HEK293 (cell line): Measurements from ENCODE around the gene FAAH.

Experiments
- BCL11A ChIP-seq: fragments of 450-650 bp; formaldehyde crosslinking; IDR thresholded peaks from 2 replicates; pipeline ENCODE4 v1.5.1; 2016; ENCODE audit warnings: low read depth, missing biosample characterization, missing genetic modification characterization
- GLI2 ChIP-seq: fragments of 450-650 bp; formaldehyde crosslinking; IDR thresholded peaks from 2 replicates; pipeline ENCODE4; 2017; ENCODE audit warnings: missing biosample characterization, missing genetic modification characterization, low read depth, borderline replicate concordance
- HOXA7 ChIP-seq: sonication (generic); formaldehyde crosslinking; IDR thresholded peaks from 2 replicates; pipeline ENCODE4 v1.8.1; 2022; ENCODE audit warnings: missing genetic modification reagents, borderline replicate concordance
- HOXD13 ChIP-seq: sonication (generic); formaldehyde crosslinking; IDR thresholded peaks from 2 replicates; pipeline ENCODE4 v1.8.0; 2022; ENCODE audit warnings: missing genetic modification reagents, borderline replicate concordance
- KLF1 ChIP-seq: fragments of 450-650 bp; formaldehyde crosslinking; IDR thresholded peaks from 2 replicates; pipeline ENCODE4 v1.5.1; 2016; ENCODE audit warnings: missing biosample characterization, missing genetic modification characterization
- SP2 ChIP-seq: fragments of 450-650 bp; formaldehyde crosslinking; IDR thresholded peaks from 2 replicates; pipeline ENCODE4 v1.5.1; 2016; ENCODE audit warnings: missing biosample characterization, missing genetic modification characterization
- SP7 ChIP-seq: fragments of 450-650 bp; formaldehyde crosslinking; IDR thresholded peaks from 2 replicates; pipeline ENCODE4 v1.5.1; 2016; ENCODE audit warnings: missing biosample characterization, missing genetic modification characterization
- ZBTB17 ChIP-seq: fragments of 450-650 bp; formaldehyde crosslinking; IDR thresholded peaks from 2 replicates; pipeline ENCODE4 v1.5.1; 2016; ENCODE audit warnings: missing biosample characterization, missing genetic modification characterization
- ZBTB20 ChIP-seq: fragments of 450-650 bp; formaldehyde crosslinking; IDR thresholded peaks from 2 replicates; pipeline ENCODE4 v1.5.1; 2016; ENCODE audit warnings: missing biosample characterization, missing genetic modification characterization
- ZNF10 ChIP-seq: fragments of 450-650 bp; formaldehyde crosslinking; IDR thresholded peaks from 2 replicates; pipeline ENCODE4 v1.5.1; 2017; ENCODE audit warnings: missing biosample characterization, missing genetic modification characterization
- ZNF112 ChIP-seq: fragments of 450-650 bp; formaldehyde crosslinking; IDR thresholded peaks from 2 replicates; pipeline ENCODE4 v1.5.0; 2017; ENCODE audit warnings: missing biosample characterization, missing genetic modification characterization
- ZNF311 ChIP-seq: fragments of 450-650 bp; formaldehyde crosslinking; IDR thresholded peaks from 2 replicates; pipeline ENCODE4 v1.5.1; 2017; ENCODE audit warnings: missing biosample characterization, missing genetic modification characterization, borderline replicate concordance
- ZNF324 ChIP-seq: fragments of 450-650 bp; formaldehyde crosslinking; IDR thresholded peaks from 2 replicates; pipeline ENCODE4 v1.5.1; 2016; ENCODE audit warnings: missing biosample characterization, missing genetic modification characterization
- ZNF404 ChIP-seq: fragments of 450-650 bp; formaldehyde crosslinking; IDR thresholded peaks from 2 replicates; pipeline ENCODE4 v1.5.1; 2017; ENCODE audit warnings: missing biosample characterization, missing genetic modification characterization
- ZNF433 ChIP-seq: fragments of 450-650 bp; formaldehyde crosslinking; IDR thresholded peaks from 2 replicates; pipeline ENCODE4 v1.5.1; 2016; ENCODE audit warnings: missing biosample characterization, missing genetic modification characterization, low read depth
- ZNF48 ChIP-seq: fragments of 450-650 bp; formaldehyde crosslinking; IDR thresholded peaks from 2 replicates; pipeline ENCODE4 v1.5.1; 2016; ENCODE audit warnings: missing biosample characterization, missing genetic modification characterization
- ZNF501 ChIP-seq: fragments of 450-650 bp; formaldehyde crosslinking; IDR thresholded peaks from 2 replicates; pipeline ENCODE4 v1.5.1; 2016; ENCODE audit warnings: missing biosample characterization, missing genetic modification characterization
- ZNF555 ChIP-seq: fragments of 450-650 bp; formaldehyde crosslinking; conservative IDR thresholded peaks from 2 replicates; pipeline ENCODE4 v1.5.1; 2017; ENCODE audit warnings: missing biosample characterization, mild to moderate bottlenecking, missing genetic modification characterization, inconsistent platforms
- ZNF558 ChIP-seq: fragments of 450-650 bp; formaldehyde crosslinking; IDR thresholded peaks from 2 replicates; pipeline ENCODE4 v1.5.1; 2016; ENCODE audit warnings: missing biosample characterization, missing genetic modification characterization
- ZNF560 ChIP-seq: fragments of 450-650 bp; formaldehyde crosslinking; IDR thresholded peaks from 2 replicates; pipeline ENCODE4 v1.5.1; 2017; ENCODE audit warnings: missing biosample characterization, missing genetic modification characterization, borderline replicate concordance
- ZNF561 ChIP-seq: fragments of 450-650 bp; IDR thresholded peaks from 2 replicates; pipeline ENCODE4 v1.5.1; 2018; ENCODE audit warnings: missing biosample characterization, missing genetic modification characterization, borderline replicate concordance
- ZNF626 ChIP-seq: fragments of 450-650 bp; sonication (Bioruptor Pico); formaldehyde crosslinking; IDR thresholded peaks from 2 replicates; pipeline ENCODE4 v1.5.1; 2018; ENCODE audit warnings: missing biosample characterization, missing genetic modification characterization, inconsistent platforms
- ZNF670 ChIP-seq: fragments of 450-650 bp; formaldehyde crosslinking; IDR thresholded peaks from 2 replicates; pipeline ENCODE4 v1.5.1; 2016; ENCODE audit warnings: missing biosample characterization, missing genetic modification characterization, low read depth
- ZNF76 ChIP-seq: fragments of 450-650 bp; formaldehyde crosslinking; IDR thresholded peaks from 2 replicates; pipeline ENCODE4; 2016; ENCODE audit warnings: low read depth, missing biosample characterization, missing genetic modification characterization, borderline replicate concordance
- ZNF768 ChIP-seq: fragments of 450-650 bp; formaldehyde crosslinking; IDR thresholded peaks from 2 replicates; pipeline ENCODE4 v1.5.1; 2018; ENCODE audit warnings: missing biosample characterization, mild to moderate bottlenecking, missing genetic modification characterization
- TF ChIP-seq, protein P1 (sequence below): fragments of 450-650 bp; formaldehyde crosslinking; IDR thresholded peaks from 2 replicates; pipeline ENCODE4 v1.5.1; 2016; ENCODE audit warnings: missing biosample characterization, missing genetic modification characterization
- TF ChIP-seq, protein P2 (sequence below): fragments of 450-650 bp; formaldehyde crosslinking; IDR thresholded peaks from 2 replicates; pipeline ENCODE4 v1.5.1; 2016; ENCODE audit warnings: missing biosample characterization, missing genetic modification characterization
- TF ChIP-seq, protein P3 (sequence below): fragments of 450-650 bp; formaldehyde crosslinking; IDR thresholded peaks from 2 replicates; pipeline ENCODE4 v1.5.1; 2016; ENCODE audit warnings: missing biosample characterization, missing genetic modification characterization
- TF ChIP-seq, protein P4 (sequence below): IDR thresholded peaks from 2 replicates; pipeline ENCODE4 v1.6.1; 2011; ENCODE audit warnings: mild to moderate bottlenecking, low read depth, low read length, borderline replicate concordance
- TF ChIP-seq, protein P5 (sequence below): sonication (generic); formaldehyde crosslinking; IDR thresholded peaks from 2 replicates; pipeline ENCODE4 v1.8.1; 2022; ENCODE audit warnings: mild to moderate bottlenecking, moderate library complexity, missing genetic modification reagents
- TF ChIP-seq, protein P6 (sequence below): fragments of 450-650 bp; formaldehyde crosslinking; IDR thresholded peaks from 2 replicates; pipeline ENCODE4 v1.5.1; 2016; ENCODE audit warnings: missing biosample characterization, missing genetic modification characterization, low read depth

Gene FAAH

DNA sequence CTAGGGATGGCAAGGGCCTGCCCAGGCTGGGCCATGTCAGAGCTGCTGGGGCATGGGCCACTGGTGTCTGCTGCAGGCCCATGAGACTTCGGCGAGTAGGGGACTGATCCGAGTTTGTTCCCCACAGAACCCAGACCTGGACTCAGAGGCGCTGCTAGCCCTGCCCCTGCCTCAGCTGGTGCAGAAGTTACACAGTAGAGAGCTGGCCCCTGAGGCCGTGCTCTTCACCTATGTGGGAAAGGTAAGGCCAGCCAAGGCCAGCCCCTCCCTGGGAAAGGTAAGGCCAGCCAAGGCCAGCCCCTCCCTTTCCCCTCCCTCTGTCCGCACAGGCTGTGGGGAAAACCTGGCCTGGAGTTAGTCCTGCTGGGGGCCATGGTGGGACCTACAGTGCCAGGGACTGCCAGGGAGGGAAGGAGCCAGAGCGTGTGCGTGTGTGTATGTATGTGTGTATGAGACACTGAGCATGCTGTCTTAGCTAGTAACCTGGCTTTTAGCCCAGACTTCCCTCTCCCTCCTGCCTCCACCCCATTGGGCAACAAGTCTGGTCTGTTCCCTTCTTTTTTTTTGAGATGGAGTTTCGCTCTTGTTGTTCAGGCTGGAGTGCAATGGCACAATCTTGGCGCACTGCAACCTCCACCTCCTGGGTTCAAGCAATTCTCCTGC lies 8.0 kb downstream of the FAAH start (continued):
- TF ChIP-seq, protein P1, sequence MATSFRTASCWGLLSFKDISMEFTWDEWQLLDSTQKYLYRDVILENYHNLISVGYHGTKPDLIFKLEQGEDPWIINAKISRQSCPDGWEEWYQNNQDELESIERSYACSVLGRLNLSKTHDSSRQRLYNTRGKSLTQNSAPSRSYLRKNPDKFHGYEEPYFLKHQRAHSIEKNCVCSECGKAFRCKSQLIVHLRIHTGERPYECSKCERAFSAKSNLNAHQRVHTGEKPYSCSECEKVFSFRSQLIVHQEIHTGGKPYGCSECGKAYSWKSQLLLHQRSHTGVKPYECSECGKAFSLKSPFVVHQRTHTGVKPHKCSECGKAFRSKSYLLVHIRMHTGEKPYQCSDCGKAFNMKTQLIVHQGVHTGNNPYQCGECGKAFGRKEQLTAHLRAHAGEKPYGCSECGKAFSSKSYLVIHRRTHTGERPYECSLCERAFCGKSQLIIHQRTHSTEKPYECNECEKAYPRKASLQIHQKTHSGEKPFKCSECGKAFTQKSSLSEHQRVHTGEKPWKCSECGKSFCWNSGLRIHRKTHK = no peak
- TF ChIP-seq ZNF324 (tag by site-specific recombination) (no peak; the same call in 1 of the 2 replicates), ZNF768 (no peak), ZNF555 (tag by site-specific recombination) (no peak), SP7 (tag by site-specific recombination) (0 out of 2 replicates have a peak, but pooled peaks have one; percentile 44), ZNF10 (0 out of 2 replicates have a peak, but pooled peaks have one; percentile 25), ZNF558 (tag by site-specific recombination) (no peak; the same call in 1 of the 2 replicates), ZBTB20 (tag by site-specific recombination) (no peak), ZNF501 (tag by site-specific recombination) (no peak), ZNF311 (tag by site-specific recombination) (no peak), ZNF404 (tag by site-specific recombination) (no peak), GLI2 (no peak), SP2 (tag by site-specific recombination) (peak; percentile 62), ZNF560 (tag by site-specific recombination) (no peak), ZNF626 (no peak), ZBTB17 (tag by site-specific recombination) (peak; percentile 97), HOXD13 (CRISPR knock-in tag) (no peak), BCL11A (tag by site-specific recombination) (peak; percentile 41; the same call in 1 of the 2 replicates), ZNF76 (tag by site-specific recombination) (peak; percentile 40), KLF1 (tag by site-specific recombination) (peak; percentile 56), ZNF670 (no peak), ZNF112 (no peak), ZNF561 (tag by site-specific recombination) (no peak; the same call in 1 of the 2 replicates), ZNF433 (tag by site-specific recombination) (no peak), ZNF48 (tag by site-specific recombination) (no peak), HOXA7 (CRISPR knock-in tag) (no peak)
- TF ChIP-seq, protein P2, sequence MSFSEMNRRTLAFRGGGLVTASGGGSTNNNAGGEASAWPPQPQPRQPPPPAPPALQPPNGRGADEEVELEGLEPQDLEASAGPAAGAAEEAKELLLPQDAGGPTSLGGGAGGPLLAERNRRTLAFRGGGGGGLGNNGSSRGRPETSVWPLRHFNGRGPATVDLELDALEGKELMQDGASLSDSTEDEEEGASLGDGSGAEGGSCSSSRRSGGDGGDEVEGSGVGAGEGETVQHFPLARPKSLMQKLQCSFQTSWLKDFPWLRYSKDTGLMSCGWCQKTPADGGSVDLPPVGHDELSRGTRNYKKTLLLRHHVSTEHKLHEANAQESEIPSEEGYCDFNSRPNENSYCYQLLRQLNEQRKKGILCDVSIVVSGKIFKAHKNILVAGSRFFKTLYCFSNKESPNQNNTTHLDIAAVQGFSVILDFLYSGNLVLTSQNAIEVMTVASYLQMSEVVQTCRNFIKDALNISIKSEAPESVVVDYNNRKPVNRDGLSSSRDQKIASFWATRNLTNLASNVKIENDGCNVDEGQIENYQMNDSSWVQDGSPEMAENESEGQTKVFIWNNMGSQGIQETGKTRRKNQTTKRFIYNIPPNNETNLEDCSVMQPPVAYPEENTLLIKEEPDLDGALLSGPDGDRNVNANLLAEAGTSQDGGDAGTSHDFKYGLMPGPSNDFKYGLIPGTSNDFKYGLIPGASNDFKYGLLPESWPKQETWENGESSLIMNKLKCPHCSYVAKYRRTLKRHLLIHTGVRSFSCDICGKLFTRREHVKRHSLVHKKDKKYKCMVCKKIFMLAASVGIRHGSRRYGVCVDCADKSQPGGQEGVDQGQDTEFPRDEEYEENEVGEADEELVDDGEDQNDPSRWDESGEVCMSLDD (tag by site-specific recombination) = no peak
- TF ChIP-seq, protein P3, sequence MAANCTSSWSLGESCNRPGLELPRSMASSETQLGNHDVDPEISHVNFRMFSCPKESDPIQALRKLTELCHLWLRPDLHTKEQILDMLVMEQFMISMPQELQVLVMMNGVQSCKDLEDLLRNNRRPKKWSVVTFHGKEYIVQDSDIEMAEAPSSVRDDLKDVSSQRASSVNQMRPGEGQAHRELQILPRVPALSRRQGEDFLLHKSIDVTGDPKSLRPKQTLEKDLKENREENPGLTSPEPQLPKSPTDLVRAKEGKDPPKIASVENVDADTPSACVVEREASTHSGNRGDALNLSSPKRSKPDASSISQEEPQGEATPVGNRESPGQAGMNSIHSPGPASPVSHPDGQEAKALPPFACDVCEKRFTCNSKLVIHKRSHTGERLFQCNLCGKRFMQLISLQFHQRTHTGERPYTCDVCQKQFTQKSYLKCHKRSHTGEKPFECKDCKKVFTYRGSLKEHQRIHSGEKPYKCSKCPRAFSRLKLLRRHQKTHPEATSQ (tag by site-specific recombination) = no peak
- TF ChIP-seq, protein P4, sequence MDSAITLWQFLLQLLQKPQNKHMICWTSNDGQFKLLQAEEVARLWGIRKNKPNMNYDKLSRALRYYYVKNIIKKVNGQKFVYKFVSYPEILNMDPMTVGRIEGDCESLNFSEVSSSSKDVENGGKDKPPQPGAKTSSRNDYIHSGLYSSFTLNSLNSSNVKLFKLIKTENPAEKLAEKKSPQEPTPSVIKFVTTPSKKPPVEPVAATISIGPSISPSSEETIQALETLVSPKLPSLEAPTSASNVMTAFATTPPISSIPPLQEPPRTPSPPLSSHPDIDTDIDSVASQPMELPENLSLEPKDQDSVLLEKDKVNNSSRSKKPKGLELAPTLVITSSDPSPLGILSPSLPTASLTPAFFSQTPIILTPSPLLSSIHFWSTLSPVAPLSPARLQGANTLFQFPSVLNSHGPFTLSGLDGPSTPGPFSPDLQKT = no peak
- TF ChIP-seq, protein P5, sequence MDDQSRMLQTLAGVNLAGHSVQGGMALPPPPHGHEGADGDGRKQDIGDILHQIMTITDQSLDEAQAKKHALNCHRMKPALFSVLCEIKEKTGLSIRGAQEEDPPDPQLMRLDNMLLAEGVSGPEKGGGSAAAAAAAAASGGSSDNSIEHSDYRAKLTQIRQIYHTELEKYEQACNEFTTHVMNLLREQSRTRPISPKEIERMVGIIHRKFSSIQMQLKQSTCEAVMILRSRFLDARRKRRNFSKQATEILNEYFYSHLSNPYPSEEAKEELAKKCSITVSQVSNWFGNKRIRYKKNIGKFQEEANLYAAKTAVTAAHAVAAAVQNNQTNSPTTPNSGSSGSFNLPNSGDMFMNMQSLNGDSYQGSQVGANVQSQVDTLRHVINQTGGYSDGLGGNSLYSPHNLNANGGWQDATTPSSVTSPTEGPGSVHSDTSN (CRISPR knock-in tag) = no peak
- TF ChIP-seq, protein P6, sequence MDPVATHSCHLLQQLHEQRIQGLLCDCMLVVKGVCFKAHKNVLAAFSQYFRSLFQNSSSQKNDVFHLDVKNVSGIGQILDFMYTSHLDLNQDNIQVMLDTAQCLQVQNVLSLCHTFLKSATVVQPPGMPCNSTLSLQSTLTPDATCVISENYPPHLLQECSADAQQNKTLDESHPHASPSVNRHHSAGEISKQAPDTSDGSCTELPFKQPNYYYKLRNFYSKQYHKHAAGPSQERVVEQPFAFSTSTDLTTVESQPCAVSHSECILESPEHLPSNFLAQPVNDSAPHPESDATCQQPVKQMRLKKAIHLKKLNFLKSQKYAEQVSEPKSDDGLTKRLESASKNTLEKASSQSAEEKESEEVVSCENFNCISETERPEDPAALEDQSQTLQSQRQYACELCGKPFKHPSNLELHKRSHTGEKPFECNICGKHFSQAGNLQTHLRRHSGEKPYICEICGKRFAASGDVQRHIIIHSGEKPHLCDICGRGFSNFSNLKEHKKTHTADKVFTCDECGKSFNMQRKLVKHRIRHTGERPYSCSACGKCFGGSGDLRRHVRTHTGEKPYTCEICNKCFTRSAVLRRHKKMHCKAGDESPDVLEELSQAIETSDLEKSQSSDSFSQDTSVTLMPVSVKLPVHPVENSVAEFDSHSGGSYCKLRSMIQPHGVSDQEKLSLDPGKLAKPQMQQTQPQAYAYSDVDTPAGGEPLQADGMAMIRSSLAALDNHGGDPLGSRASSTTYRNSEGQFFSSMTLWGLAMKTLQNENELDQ (tag by site-specific recombination) = no peak
